Muscle layer of colon (tissue), 2 donors: Measurements from ENCODE around the gene HECTD4.
"Not testable (repeated sequence)": the region's sequence is repeated elsewhere in the genome, so short reads cannot be mapped to it uniquely, and the experiment has no call there.

ENCODE experiments used
- H3K27ac ChIP-seq: one replicate; pipeline ENCODE4 v1.7.0; 2013; ENCODE audit warnings: low read depth, mild to moderate bottlenecking, low read length, moderate library complexity
- H3K27me3 ChIP-seq, 2 donors: one replicate each; pipeline ENCODE4 v1.7.0; 2013; ENCODE audit warnings: low read length in 2 of 2, mild to moderate bottlenecking in 2 of 2; ENCODE audit not compliant: insufficient read depth in 2 of 2, control insufficient read depth in 1 of 2
- H3K36me3 ChIP-seq: one replicate; pipeline ENCODE4 v1.7.0; 2013; ENCODE audit warnings: mild to moderate bottlenecking, low read length; ENCODE audit not compliant: insufficient read depth
- H3K4me1 ChIP-seq: one replicate; pipeline ENCODE4 v1.7.0; 2013; ENCODE audit warnings: mild to moderate bottlenecking, low read length; ENCODE audit not compliant: insufficient read depth
- H3K4me3 ChIP-seq, 2 donors: one replicate each; pipeline ENCODE4 v1.7.0; 2013; ENCODE audit warnings: low read length in 2 of 2, low read depth in 1 of 2, mild to moderate bottlenecking in 1 of 2, moderate library complexity in 1 of 2
- H3K9ac ChIP-seq: one replicate; pipeline ENCODE4 v1.7.0; 2013; ENCODE audit warnings: low read length
- H3K9me3 ChIP-seq: one replicate; pipeline ENCODE4 v1.7.0; 2013; ENCODE audit warnings: mild to moderate bottlenecking, low read length
- donor health status: abdominal sarcoma.
- donor health status: Adenocarcinoma of cecum.

Gene HECTD4

DNA sequence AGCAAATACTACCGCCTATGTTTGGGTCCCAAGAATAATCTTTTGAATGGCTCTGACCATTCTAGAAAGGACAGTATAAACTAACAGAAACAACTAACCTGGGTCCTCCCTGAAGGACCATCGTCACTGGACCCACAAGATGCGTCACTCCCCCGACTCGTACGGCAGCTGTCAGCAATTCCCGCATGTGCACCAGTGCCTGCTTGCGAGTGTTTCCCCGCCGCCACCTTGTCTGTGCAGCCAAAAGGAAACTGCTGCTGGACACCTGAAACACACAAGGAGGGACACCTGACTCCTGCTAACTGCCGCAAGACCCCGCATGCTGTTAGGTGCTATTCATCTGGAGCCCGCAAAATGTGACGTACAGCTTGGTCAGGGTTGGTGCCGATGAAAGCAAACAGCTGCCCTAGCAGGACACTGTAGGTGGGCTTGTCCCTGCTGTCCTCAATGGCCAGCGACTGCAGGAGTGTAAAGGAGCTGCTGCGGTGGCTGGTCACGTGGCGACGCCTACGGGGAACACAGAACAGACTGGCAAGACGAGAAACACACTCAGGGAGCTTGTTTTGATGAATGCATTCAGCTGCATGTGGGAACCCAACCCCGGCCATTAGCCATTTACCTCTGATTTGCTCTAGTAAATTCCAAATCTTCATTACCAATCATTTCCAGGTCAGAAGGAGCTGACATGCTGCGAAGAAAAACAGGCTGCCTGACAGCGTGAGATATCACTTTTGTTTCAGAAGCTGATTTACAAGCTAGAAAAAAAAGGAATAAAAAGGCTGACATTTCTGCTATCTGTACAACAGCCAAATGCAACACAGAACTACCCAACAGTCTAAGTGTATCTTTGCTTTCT, 138.7 kb downstream of the HECTD4 start:
- Histone ChIP-seq H3K36me3 (peaks cover 48% of the 10 kb centered on the region), H3K27me3 (no peaks in the 10 kb centered on the region), H3K27ac (no peak overlapping the region)

DNA sequence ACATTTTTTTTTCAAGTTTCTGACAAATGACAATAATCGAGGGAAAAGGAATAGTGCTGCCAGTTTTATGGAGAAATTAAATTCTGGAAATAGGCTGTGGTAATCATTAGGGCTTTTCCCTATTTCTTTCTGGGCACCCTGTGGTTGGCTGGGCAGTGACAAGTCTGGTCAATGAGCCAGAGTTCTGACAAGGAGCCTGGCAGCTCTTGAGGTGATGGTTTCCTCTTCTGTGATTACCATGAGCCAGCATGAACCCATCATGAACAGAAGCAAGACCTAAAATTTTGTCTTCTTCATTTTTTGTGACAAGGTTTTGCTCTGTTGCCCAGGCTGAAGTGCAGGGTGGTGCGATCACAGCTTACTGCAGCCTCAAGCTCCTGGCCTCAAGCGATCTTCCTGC, 141.1 kb downstream of the HECTD4 start:
- no peaks in the 10 kb centered on the region for H3K9me3 ChIP-seq
- H3K36me3 ChIP-seq = peaks cover 58% of the 10 kb centered on the region
- no peaks in the 10 kb centered on the region for H3K27me3 ChIP-seq
- no peak overlapping the region for H3K4me3 ChIP-seq
- no peaks in the 10 kb centered on the region for H3K4me1 ChIP-seq
- H3K27ac ChIP-seq = no peak overlapping the region
- H3K9ac ChIP-seq = no peak overlapping the region

More for the DNA sequence above, 138.7 kb downstream of the HECTD4 start:
- Histone ChIP-seq H3K4me1 (no peaks in the 10 kb centered on the region), H3K9me3 (no peaks in the 10 kb centered on the region), H3K9ac (no peak overlapping the region), H3K4me3 (no peak overlapping the region)

GRCh38 chr12:112239881-112240280, 142.3 kb downstream of the HECTD4 start:
- H3K9ac ChIP-seq = no peak overlapping the region
- no peak overlapping the region for H3K4me3 ChIP-seq
- no peaks in the 10 kb centered on the region for H3K27me3 ChIP-seq
- H3K27ac ChIP-seq = no peak overlapping the region
- no peaks in the 10 kb centered on the region for H3K4me1 ChIP-seq
- H3K36me3 ChIP-seq = peaks cover 71% of the 10 kb centered on the region
- H3K9me3 ChIP-seq = no peaks in the 10 kb centered on the region

DNA sequence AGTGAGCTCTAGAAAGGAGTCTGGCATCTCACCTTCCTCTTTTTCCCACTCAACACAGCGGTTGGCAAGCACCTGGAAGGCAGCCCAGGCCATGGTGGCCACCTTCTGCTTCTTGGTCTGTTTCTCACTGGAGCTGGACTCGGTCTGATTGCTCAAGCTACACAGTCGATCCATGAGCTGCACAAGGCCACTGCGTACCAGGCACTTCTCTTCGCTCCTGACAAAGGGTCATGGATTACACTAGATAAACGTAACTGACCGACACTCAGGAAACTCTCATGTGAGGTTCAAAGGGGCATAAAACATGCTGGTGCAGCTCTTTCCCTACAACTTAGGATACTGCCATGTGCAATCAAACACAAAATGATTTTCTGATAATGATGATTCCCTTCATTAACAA, 143.2 kb downstream of the HECTD4 start:
- H3K36me3 ChIP-seq = peaks cover 79% of the 10 kb centered on the region
- no peak overlapping the region for H3K27ac ChIP-seq
- no peaks in the 10 kb centered on the region for H3K27me3 ChIP-seq
- H3K9ac ChIP-seq = no peak overlapping the region
- H3K4me3 ChIP-seq = no peak overlapping the region
- no peaks in the 10 kb centered on the region for H3K9me3 ChIP-seq
- H3K4me1 ChIP-seq = no peaks in the 10 kb centered on the region

- Histone ChIP-seq H3K9me3 (no peaks in the 10 kb centered on the region), H3K4me1 (no peaks in the 10 kb centered on the region), H3K36me3 (peaks cover 75% of the 10 kb centered on the region), H3K9ac (no peak overlapping the region), H3K4me3 (no peak overlapping the region), H3K27ac (no peak overlapping the region), H3K27me3 (no peaks in the 10 kb centered on the region)
Measured at GRCh38 chr12:112238441-112238840, 143.8 kb downstream of the HECTD4 start.

- Histone ChIP-seq H3K36me3 (peaks cover 73% of the 10 kb centered on the region), H3K27ac (no peak overlapping the region), H3K4me1 (no peaks in the 10 kb centered on the region)
Measured at GRCh38 chr12:112236786-112237185, 145.4 kb downstream of the HECTD4 start.

GRCh38 chr12:112236386-112236785, 145.8 kb downstream of the HECTD4 start:
- H3K9ac ChIP-seq = no peak overlapping the region
- no peaks in the 10 kb centered on the region for H3K4me1 ChIP-seq
- H3K27me3 ChIP-seq = no peaks in the 10 kb centered on the region
- no peak overlapping the region for H3K4me3 ChIP-seq
- H3K27ac ChIP-seq = no peak overlapping the region
- H3K9me3 ChIP-seq = no peaks in the 10 kb centered on the region
- H3K36me3 ChIP-seq = peaks cover 71% of the 10 kb centered on the region

More at GRCh38 chr12:112236786-112237185, 145.4 kb downstream of the HECTD4 start:
- H3K9me3 ChIP-seq = no peaks in the 10 kb centered on the region
- no peaks in the 10 kb centered on the region for H3K27me3 ChIP-seq
- H3K9ac ChIP-seq = no peak overlapping the region
- no peak overlapping the region for H3K4me3 ChIP-seq

DNA sequence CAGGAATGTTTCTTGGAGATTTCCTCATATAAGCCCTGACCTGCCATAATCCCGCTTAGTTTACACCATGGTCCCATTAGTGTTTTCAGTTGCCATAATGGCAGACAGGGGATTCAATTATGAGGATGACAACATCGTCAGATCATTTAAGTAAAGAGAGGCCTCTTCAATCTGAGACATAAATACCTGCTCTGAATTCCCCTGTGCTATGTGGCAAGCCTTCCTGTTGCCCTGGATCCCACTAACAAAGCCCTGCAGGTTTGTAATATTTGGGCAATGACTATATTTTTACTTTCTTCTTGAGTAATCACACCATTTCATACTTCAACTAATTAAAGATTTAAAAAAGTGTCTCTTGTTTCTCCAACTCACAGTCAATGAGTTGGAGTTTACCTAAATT, 147.9 kb downstream of the HECTD4 start:
- no peak overlapping the region for H3K4me3 ChIP-seq
- H3K36me3 ChIP-seq = peaks cover 72% of the 10 kb centered on the region

DNA sequence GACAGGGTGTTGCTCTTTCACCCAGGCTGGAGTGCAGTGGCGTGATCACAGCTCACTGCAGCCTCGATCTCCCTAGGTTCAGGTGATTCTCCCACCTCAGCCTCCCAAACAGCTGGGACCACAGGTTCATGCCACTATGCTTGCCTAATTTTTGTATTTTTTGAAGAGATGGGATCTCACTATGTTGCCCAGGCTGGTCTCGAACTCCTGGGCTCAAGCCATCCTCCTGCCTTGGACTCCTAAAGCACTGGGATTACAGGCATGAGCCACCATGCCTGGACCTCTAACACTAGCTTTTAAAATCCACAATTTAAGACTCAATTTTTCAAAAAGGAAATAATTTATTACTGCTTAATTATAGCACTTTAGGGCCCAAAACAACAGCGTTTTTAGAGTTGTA, 149.0 kb downstream of the HECTD4 start:
- Histone ChIP-seq H3K27me3 (no peaks in the 10 kb centered on the region), H3K27ac (no peak overlapping the region), H3K9ac (no peak overlapping the region), H3K4me1 (no peaks in the 10 kb centered on the region), H3K4me3 (no peak overlapping the region), H3K36me3 (peaks cover 66% of the 10 kb centered on the region), H3K9me3 (no peaks in the 10 kb centered on the region)

More for the DNA sequence above, 147.9 kb downstream of the HECTD4 start:
- H3K27me3 ChIP-seq = no peaks in the 10 kb centered on the region
- no peak overlapping the region for H3K27ac ChIP-seq
- H3K9ac ChIP-seq = no peak overlapping the region
- no peaks in the 10 kb centered on the region for H3K4me1 ChIP-seq
- no peaks in the 10 kb centered on the region for H3K9me3 ChIP-seq

DNA sequence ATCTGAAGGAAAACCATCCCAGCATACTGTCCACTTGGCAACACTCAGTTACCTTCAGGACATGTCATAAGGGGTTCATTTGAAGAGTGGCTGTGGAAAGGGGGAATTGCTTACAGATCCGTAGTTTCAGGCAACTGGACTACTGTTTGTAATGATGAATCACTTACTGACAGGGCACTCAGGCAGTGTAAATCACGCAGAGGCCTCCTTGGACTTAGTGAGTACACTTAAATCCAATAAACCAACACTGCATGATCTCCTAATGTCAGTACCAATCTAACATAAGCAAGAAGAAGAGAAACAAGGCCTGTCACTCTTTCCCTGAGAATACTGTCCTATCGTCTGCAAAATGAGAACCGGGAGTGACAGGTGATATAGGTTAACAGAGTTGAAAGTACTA, 152.1 kb downstream of the HECTD4 start:
- Histone ChIP-seq H3K27me3 (no peaks in the 10 kb centered on the region), H3K4me3 (no peak overlapping the region), H3K9me3 (no peaks in the 10 kb centered on the region), H3K4me1 (no peaks in the 10 kb centered on the region), H3K9ac (no peak overlapping the region), H3K36me3 (peaks cover 63% of the 10 kb centered on the region), H3K27ac (no peak overlapping the region)

- Histone ChIP-seq H3K27ac (no peak overlapping the region), H3K4me3 (no peak overlapping the region), H3K36me3 (peaks cover 63% of the 10 kb centered on the region), H3K9me3 (no peaks in the 10 kb centered on the region), H3K27me3 (no peaks in the 10 kb centered on the region), H3K4me1 (no peaks in the 10 kb centered on the region), H3K9ac (no peak overlapping the region)
Measured at GRCh38 chr12:112226768-112227167, 155.5 kb downstream of the HECTD4 start.

- H3K4me3 ChIP-seq, H3K4me1 ChIP-seq, H3K9me3 ChIP-seq, H3K9ac ChIP-seq, H3K27ac ChIP-seq, H3K27me3 ChIP-seq: not testable (repeated sequence)
- H3K36me3 ChIP-seq = peaks cover 42% of the 10 kb centered on the region
Measured at GRCh38 chr12:112220628-112221027, 161.6 kb downstream of the HECTD4 start.
